Measurements from ENCODE around the gene NUDT14.

- TF ChIP-seq, protein P1, sequence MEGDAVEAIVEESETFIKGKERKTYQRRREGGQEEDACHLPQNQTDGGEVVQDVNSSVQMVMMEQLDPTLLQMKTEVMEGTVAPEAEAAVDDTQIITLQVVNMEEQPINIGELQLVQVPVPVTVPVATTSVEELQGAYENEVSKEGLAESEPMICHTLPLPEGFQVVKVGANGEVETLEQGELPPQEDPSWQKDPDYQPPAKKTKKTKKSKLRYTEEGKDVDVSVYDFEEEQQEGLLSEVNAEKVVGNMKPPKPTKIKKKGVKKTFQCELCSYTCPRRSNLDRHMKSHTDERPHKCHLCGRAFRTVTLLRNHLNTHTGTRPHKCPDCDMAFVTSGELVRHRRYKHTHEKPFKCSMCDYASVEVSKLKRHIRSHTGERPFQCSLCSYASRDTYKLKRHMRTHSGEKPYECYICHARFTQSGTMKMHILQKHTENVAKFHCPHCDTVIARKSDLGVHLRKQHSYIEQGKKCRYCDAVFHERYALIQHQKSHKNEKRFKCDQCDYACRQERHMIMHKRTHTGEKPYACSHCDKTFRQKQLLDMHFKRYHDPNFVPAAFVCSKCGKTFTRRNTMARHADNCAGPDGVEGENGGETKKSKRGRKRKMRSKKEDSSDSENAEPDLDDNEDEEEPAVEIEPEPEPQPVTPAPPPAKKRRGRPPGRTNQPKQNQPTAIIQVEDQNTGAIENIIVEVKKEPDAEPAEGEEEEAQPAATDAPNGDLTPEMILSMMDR (IDR thresholded peaks at IDR 0.05; ENCODE audit: borderline replicate concordance, extremely low read depth, low read length, poor library complexity, severe bottlenecking): no peak
- no peak for TF ChIP-seq EZH2 (IDR thresholded peaks at IDR 0.05; ENCODE audit: borderline replicate concordance, low read depth, low read length, severe bottlenecking)
Observed at GRCh38 chr14:105229099-105229655, 48.1 kb upstream of the NUDT14 start.
